WTC11 (cell line): ENCODE data around the gene SOAT2. TPM values are rescaled to one million over a fixed set of nuclear protein-coding genes. Genes with fewer than 3 reads are reported as not detected.

Experiments used
- ATAC-seq: fragments of 200-7000 bp; cut with Tn5 transposase; 2 replicates; pipeline ENCODE4 v1.10.0; 2021; ENCODE audit warnings: mild to moderate bottlenecking, moderate library complexity
- CTCF ChIA-PET: fragments of 300-600 bp; sonication (Branson Sonifier 250); formaldehyde crosslinking; loops from one replicate; lab custom pipeline; 2021; ENCODE audit warnings: antibody characterized with exemption; lab: Charles Lee
- POLR2A ChIA-PET: fragments of 350-600 bp; sonication (Branson Sonifier 250); formaldehyde crosslinking; loops from one replicate; lab custom pipeline; 2021; ENCODE audit warnings: antibody characterized with exemption; lab: Charles Lee
- DNase-seq: peaks from one replicate; pipeline ENCODE4 v3.0.0; 2021; ENCODE audit warnings: low spot score
- H3K27ac Mint-ChIP-seq: 2 replicates; pipeline ENCODE4 v1.8.0; 2021; ENCODE audit warnings: mixed read lengths
- H3K27me3 Mint-ChIP-seq: 2 replicates; pipeline ENCODE4 v1.8.0; 2021; ENCODE audit warnings: low read depth, mild to moderate bottlenecking, moderate library complexity, mixed read lengths
- H3K36me3 Mint-ChIP-seq: 2 replicates; pipeline ENCODE4 v1.8.0; 2021; ENCODE audit warnings: mixed read lengths
- H3K4me1 Mint-ChIP-seq: 2 replicates; pipeline ENCODE4 v1.8.0; 2022; ENCODE audit warnings: mixed read lengths
- H3K4me3 Mint-ChIP-seq: 2 replicates; pipeline ENCODE4 v1.8.0; 2021; ENCODE audit warnings: mild to moderate bottlenecking, moderate library complexity, mixed read lengths
- H3K9me3 Mint-ChIP-seq: 2 replicates; pipeline ENCODE4 v1.8.0; 2021; ENCODE audit warnings: mixed read lengths
- ATF1 ChIP-seq: sonication (generic); formaldehyde crosslinking; IDR thresholded peaks from 2 replicates; pipeline ENCODE4 v1.8.1; 2023; ENCODE audit warnings: mild to moderate bottlenecking, moderate library complexity, missing genetic modification reagents
- ELF4 ChIP-seq: sonication (generic); formaldehyde crosslinking; IDR thresholded peaks from 2 replicates; pipeline ENCODE4 v1.8.1; 2022; ENCODE audit warnings: low read depth, mild to moderate bottlenecking, moderate library complexity, missing genetic modification reagents
- ETV6 ChIP-seq: sonication (generic); formaldehyde crosslinking; IDR thresholded peaks from 2 replicates; pipeline ENCODE4 v1.8.1; 2022; ENCODE audit warnings: mild to moderate bottlenecking, missing genetic modification reagents
- GRHL2 ChIP-seq: fragments of 250-450 bp; sonication (Bioruptor Pico); IDR thresholded peaks from 2 replicates; pipeline ENCODE4 v1.8.0; 2022; ENCODE audit warnings: mild to moderate bottlenecking, moderate library complexity; ENCODE audit not compliant: insufficient replicate concordance, severe bottlenecking
- HMGA2 ChIP-seq: fragments of 250-450 bp; sonication (Bioruptor Pico); IDR thresholded peaks from 2 replicates; pipeline ENCODE4 v1.4.0; 2021; ENCODE audit warnings: mild to moderate bottlenecking, moderate library complexity
- IRF2 ChIP-seq: sonication (generic); formaldehyde crosslinking; IDR thresholded peaks from 2 replicates; pipeline ENCODE4 v1.8.0; 2022; ENCODE audit warnings: low read depth, missing genetic modification reagents, borderline replicate concordance
- KAT7 ChIP-seq: sonication (generic); formaldehyde crosslinking; IDR thresholded peaks from 2 replicates; pipeline ENCODE4 v1.8.1; 2023; ENCODE audit warnings: missing genetic modification reagents, mild to moderate bottlenecking, borderline replicate concordance
- NR2C2 ChIP-seq: sonication (generic); formaldehyde crosslinking; IDR thresholded peaks from 2 replicates; pipeline ENCODE4 v1.8.0; 2022; ENCODE audit warnings: mild to moderate bottlenecking, missing genetic modification reagents
- NR3C1 ChIP-seq: sonication (generic); formaldehyde crosslinking; conservative IDR thresholded peaks from 2 replicates; pipeline ENCODE4 v1.8.1; 2023; ENCODE audit warnings: low read depth, mild to moderate bottlenecking, missing genetic modification reagents
- OVOL2 ChIP-seq: fragments of 250-450 bp; sonication (Bioruptor Pico); IDR thresholded peaks from 2 replicates; pipeline ENCODE4 v1.9.0; 2021; ENCODE audit warnings: mild to moderate bottlenecking, borderline replicate concordance
- SP1 ChIP-seq: sonication (generic); formaldehyde crosslinking; conservative IDR thresholded peaks from 2 replicates; pipeline ENCODE4 v1.8.1; 2022; ENCODE audit warnings: missing genetic modification reagents
- TEAD1 ChIP-seq: sonication (generic); formaldehyde crosslinking; IDR thresholded peaks from 2 replicates; pipeline ENCODE4 v1.8.0; 2022; ENCODE audit warnings: mild to moderate bottlenecking, missing genetic modification reagents
- ZNF121 ChIP-seq: sonication (generic); formaldehyde crosslinking; IDR thresholded peaks from 2 replicates; pipeline ENCODE4 v1.8.0; 2023; ENCODE audit warnings: missing genetic modification reagents
- ZNF138 ChIP-seq: sonication (generic); formaldehyde crosslinking; conservative IDR thresholded peaks from 2 replicates; pipeline ENCODE4 v1.8.1; 2022; ENCODE audit warnings: mild to moderate bottlenecking, moderate library complexity, missing genetic modification reagents
- ZNF317 ChIP-seq: sonication (generic); formaldehyde crosslinking; IDR thresholded peaks from 2 replicates; pipeline ENCODE4 v1.8.1; 2023; ENCODE audit warnings: low read depth, mild to moderate bottlenecking, moderate library complexity, missing genetic modification reagents, borderline replicate concordance
- total RNA-seq: library from RNA; stranded (reverse); gene quantifications from 3 replicates; pipeline ENCODE4 v1.2.3, GENCODE V29; 2021
- TF ChIP-seq, protein P1 (sequence below): sonication (generic); formaldehyde crosslinking; IDR thresholded peaks from 2 replicates; pipeline ENCODE4 v1.8.0; 2022; ENCODE audit warnings: missing genetic modification reagents
- TF ChIP-seq, protein P2 (sequence below): sonication (generic); formaldehyde crosslinking; IDR thresholded peaks from 2 replicates; pipeline ENCODE4 v1.8.0; 2022; ENCODE audit warnings: mild to moderate bottlenecking, missing genetic modification reagents
- TF ChIP-seq, protein P3 (sequence below): sonication (generic); formaldehyde crosslinking; IDR thresholded peaks from 2 replicates; pipeline ENCODE4 v1.8.1; 2023; ENCODE audit warnings: mild to moderate bottlenecking, missing genetic modification reagents
- TF ChIP-seq, protein P4 (sequence below): sonication (generic); formaldehyde crosslinking; IDR thresholded peaks from 2 replicates; pipeline ENCODE4 v1.8.1; 2022; ENCODE audit warnings: missing genetic modification reagents, borderline replicate concordance
- TF ChIP-seq, protein P5 (sequence below): fragments of 250-450 bp; sonication (Bioruptor Pico); IDR thresholded peaks from 2 replicates; pipeline ENCODE4 v1.9.0; 2021; ENCODE audit warnings: mild to moderate bottlenecking
- TF ChIP-seq, protein P6 (sequence below): fragments of 250-450 bp; sonication (Bioruptor Pico); IDR thresholded peaks from 2 replicates; pipeline ENCODE4 v2.1.2; 2022; ENCODE audit warnings: mild to moderate bottlenecking, moderate library complexity

SOAT2 gene
- total RNA-seq, 1 experiment from 2014 or later, result not detected

DNA sequence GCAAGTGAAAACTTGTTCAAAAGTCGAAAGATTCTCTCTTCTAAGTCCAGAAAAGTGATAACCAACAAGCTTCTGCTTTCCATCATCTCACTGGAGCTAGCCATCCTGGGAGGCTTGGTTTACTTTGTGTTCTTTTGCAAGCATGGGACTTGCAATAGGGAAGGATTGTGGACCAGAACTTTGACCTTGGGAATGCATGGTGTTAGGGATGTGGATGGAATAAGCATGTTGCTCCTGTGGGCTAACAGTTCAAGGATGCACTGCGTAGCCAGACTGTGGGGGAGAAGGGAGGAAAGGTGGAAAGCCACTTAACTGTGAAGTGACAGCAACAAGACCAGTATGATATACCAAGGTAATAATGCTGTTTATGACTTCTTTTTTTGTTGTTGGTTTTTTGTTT lies 28.6 kb downstream of the SOAT2 start:
- Mint-ChIP-seq H3K27me3 (peaks cover 48% of the 10 kb centered on the region), H3K4me1 (no peaks in the 10 kb centered on the region), H3K4me3 (no peak overlapping the region), H3K36me3 (no peaks in the 10 kb centered on the region), H3K27ac (no peak overlapping the region), H3K9me3 (no peaks in the 10 kb centered on the region)
- ATAC-seq (no peak), DNase-seq (no peak)
- CTCF ChIA-PET, result interaction anchor here (1.1 kb wide), 1 partner anchor 28 kb away, joined by 3 read pairs; no protein-coding TSS in a partner anchor
- POLR2A ChIA-PET, result no interaction called here
- TF ChIP-seq ZNF317 (CRISPR knock-in tag) (no peak), SP1 (no peak), ELF4 (CRISPR knock-in tag) (no peak), GRHL2 (CRISPR knock-in tag) (no peak), IRF2 (no peak), KAT7 (no peak), HMGA2 (CRISPR knock-in tag) (no peak), OVOL2 (no peak), NR3C1 (CRISPR knock-in tag) (no peak)
- TF ChIP-seq, protein P1, sequence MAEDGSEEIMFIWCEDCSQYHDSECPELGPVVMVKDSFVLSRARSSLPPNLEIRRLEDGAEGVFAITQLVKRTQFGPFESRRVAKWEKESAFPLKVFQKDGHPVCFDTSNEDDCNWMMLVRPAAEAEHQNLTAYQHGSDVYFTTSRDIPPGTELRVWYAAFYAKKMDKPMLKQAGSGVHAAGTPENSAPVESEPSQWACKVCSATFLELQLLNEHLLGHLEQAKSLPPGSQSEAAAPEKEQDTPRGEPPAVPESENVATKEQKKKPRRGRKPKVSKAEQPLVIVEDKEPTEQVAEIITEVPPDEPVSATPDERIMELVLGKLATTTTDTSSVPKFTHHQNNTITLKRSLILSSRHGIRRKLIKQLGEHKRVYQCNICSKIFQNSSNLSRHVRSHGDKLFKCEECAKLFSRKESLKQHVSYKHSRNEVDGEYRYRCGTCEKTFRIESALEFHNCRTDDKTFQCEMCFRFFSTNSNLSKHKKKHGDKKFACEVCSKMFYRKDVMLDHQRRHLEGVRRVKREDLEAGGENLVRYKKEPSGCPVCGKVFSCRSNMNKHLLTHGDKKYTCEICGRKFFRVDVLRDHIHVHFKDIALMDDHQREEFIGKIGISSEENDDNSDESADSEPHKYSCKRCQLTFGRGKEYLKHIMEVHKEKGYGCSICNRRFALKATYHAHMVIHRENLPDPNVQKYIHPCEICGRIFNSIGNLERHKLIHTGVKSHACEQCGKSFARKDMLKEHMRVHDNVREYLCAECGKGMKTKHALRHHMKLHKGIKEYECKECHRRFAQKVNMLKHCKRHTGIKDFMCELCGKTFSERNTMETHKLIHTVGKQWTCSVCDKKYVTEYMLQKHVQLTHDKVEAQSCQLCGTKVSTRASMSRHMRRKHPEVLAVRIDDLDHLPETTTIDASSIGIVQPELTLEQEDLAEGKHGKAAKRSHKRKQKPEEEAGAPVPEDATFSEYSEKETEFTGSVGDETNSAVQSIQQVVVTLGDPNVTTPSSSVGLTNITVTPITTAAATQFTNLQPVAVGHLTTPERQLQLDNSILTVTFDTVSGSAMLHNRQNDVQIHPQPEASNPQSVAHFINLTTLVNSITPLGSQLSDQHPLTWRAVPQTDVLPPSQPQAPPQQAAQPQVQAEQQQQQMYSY (CRISPR knock-in tag), result no peak
- TF ChIP-seq, protein P2, sequence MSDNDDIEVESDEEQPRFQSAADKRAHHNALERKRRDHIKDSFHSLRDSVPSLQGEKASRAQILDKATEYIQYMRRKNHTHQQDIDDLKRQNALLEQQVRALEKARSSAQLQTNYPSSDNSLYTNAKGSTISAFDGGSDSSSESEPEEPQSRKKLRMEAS (CRISPR knock-in tag), result no peak
- TF ChIP-seq, protein P3, sequence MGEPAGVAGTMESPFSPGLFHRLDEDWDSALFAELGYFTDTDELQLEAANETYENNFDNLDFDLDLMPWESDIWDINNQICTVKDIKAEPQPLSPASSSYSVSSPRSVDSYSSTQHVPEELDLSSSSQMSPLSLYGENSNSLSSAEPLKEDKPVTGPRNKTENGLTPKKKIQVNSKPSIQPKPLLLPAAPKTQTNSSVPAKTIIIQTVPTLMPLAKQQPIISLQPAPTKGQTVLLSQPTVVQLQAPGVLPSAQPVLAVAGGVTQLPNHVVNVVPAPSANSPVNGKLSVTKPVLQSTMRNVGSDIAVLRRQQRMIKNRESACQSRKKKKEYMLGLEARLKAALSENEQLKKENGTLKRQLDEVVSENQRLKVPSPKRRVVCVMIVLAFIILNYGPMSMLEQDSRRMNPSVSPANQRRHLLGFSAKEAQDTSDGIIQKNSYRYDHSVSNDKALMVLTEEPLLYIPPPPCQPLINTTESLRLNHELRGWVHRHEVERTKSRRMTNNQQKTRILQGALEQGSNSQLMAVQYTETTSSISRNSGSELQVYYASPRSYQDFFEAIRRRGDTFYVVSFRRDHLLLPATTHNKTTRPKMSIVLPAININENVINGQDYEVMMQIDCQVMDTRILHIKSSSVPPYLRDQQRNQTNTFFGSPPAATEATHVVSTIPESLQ (CRISPR knock-in tag), result no peak

DNA sequence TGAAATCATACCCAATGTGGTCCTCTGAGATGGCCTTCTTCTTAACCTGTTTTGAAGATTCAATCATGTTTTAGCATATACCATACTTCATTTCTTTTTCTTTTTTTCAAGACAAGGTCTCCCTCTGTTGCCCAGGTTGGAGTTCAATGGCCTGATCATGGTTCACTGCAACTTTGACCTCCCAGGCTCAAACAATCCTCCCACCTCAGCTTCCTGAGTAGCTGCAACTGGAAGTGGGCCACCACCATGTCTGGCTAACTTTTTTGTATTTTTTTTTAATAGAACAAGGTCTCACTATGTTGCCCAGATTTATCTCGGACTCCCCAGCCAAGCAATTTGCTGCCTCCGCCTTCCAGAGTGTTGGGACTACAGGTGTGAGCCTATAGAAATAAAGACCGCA lies 30.4 kb downstream of the SOAT2 start:
- no peak for ATAC-seq
- H3K4me3 Mint-ChIP-seq, result no peak overlapping the region
- CTCF ChIA-PET, result interaction anchor here (1.8 kb wide), 1 partner anchor 64 kb away, joined by 7 read pairs; no protein-coding TSS in a partner anchor
- peaks cover 12% of the 10 kb centered on the region for H3K9me3 Mint-ChIP-seq
- no peak for DNase-seq
- H3K27ac Mint-ChIP-seq, result no peak overlapping the region
- H3K27me3 Mint-ChIP-seq, result peaks cover 42% of the 10 kb centered on the region
- POLR2A ChIA-PET, result no interaction called here
- TF ChIP-seq ETV6 (CRISPR knock-in tag) (no peak), IRF2 (no peak), ZNF138 (CRISPR knock-in tag) (no peak), TEAD1 (CRISPR knock-in tag) (no peak), NR2C2 (no peak), ATF1 (CRISPR knock-in tag) (no peak), ZNF121 (CRISPR knock-in tag) (no peak)
- TF ChIP-seq, protein P4, sequence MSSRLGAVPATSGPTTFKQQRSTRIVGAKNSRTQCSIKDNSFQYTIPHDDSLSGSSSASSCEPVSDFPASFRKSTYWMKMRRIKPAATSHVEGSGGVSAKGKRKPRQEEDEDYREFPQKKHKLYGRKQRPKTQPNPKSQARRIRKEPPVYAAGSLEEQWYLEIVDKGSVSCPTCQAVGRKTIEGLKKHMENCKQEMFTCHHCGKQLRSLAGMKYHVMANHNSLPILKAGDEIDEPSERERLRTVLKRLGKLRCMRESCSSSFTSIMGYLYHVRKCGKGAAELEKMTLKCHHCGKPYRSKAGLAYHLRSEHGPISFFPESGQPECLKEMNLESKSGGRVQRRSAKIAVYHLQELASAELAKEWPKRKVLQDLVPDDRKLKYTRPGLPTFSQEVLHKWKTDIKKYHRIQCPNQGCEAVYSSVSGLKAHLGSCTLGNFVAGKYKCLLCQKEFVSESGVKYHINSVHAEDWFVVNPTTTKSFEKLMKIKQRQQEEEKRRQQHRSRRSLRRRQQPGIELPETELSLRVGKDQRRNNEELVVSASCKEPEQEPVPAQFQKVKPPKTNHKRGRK, result no peak
- TF ChIP-seq, protein P5, sequence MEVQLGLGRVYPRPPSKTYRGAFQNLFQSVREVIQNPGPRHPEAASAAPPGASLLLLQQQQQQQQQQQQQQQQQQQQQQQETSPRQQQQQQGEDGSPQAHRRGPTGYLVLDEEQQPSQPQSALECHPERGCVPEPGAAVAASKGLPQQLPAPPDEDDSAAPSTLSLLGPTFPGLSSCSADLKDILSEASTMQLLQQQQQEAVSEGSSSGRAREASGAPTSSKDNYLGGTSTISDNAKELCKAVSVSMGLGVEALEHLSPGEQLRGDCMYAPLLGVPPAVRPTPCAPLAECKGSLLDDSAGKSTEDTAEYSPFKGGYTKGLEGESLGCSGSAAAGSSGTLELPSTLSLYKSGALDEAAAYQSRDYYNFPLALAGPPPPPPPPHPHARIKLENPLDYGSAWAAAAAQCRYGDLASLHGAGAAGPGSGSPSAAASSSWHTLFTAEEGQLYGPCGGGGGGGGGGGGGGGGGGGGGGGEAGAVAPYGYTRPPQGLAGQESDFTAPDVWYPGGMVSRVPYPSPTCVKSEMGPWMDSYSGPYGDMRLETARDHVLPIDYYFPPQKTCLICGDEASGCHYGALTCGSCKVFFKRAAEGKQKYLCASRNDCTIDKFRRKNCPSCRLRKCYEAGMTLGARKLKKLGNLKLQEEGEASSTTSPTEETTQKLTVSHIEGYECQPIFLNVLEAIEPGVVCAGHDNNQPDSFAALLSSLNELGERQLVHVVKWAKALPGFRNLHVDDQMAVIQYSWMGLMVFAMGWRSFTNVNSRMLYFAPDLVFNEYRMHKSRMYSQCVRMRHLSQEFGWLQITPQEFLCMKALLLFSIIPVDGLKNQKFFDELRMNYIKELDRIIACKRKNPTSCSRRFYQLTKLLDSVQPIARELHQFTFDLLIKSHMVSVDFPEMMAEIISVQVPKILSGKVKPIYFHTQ (CRISPR knock-in tag), result no peak
- TF ChIP-seq, protein P6, sequence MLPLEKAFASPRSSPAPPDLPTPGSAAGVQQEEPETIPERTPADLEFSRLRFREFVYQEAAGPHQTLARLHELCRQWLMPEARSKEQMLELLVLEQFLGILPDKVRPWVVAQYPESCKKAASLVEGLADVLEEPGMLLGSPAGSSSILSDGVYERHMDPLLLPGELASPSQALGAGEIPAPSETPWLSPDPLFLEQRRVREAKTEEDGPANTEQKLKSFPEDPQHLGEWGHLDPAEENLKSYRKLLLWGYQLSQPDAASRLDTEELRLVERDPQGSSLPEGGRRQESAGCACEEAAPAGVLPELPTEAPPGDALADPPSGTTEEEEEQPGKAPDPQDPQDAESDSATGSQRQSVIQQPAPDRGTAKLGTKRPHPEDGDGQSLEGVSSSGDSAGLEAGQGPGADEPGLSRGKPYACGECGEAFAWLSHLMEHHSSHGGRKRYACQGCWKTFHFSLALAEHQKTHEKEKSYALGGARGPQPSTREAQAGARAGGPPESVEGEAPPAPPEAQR, result no peak
- H3K36me3 Mint-ChIP-seq, result peaks cover 2% of the 10 kb centered on the region
- no peaks in the 10 kb centered on the region for H3K4me1 Mint-ChIP-seq
